Thyroid gland (tissue), 4 donors: ENCODE measurements around the gene SCYGR7. TPM values are rescaled to one million over a fixed set of nuclear protein-coding genes. Genes with fewer than 3 reads are reported as not detected.
A peak's percentile ranks its signal among the peaks of the same experiment; 100 is the strongest.

Experiments
- DNase-seq, 2 donors: peaks; one replicate each; pipeline ENCODE4 v3.0.0-alpha.2; 2019
- H3K27ac ChIP-seq, 3 donors: fragments of 200-600 bp; sonication (generic); 1 replicate in 2 of 3; 2 replicates in 1 of 3; pipeline ENCODE4 v1.5.1; 2016 to 2019; ENCODE audit warnings: mild to moderate bottlenecking in 1 of 3, moderate library complexity in 1 of 3
- H3K27me3 ChIP-seq: fragments of 200-600 bp; sonication (generic); one replicate; pipeline ENCODE4 v1.5.1; 2019
- H3K36me3 ChIP-seq, 2 donors: fragments of 200-600 bp; sonication (generic); one replicate each; pipeline ENCODE4 v1.5.1; 2016 to 2019
- H3K4me1 ChIP-seq, 2 donors: fragments of 200-600 bp; sonication (generic); one replicate each; pipeline ENCODE4 v1.5.1; 2017 to 2019
- H3K4me3 ChIP-seq, 3 donors: fragments of 200-600 bp; sonication (generic); replicated peaks in 1 of 3; 1 replicate in 2 of 3; 2 replicates in 1 of 3; pipeline ENCODE4 v1.5.1; 2016; ENCODE audit warnings: mild to moderate bottlenecking in 1 of 3
- H3K9me3 ChIP-seq: fragments of 200-600 bp; sonication (generic); one replicate; pipeline ENCODE4 v1.5.1; 2017
- CTCF ChIP-seq, 6 experiments: fragments of 200-600 bp in 3 of 6; fragments of 450-650 bp in 3 of 6; sonication (generic) in 3 of 6; IDR thresholded peaks; one replicate each; pipeline ENCODE4 v1.5.1; 2016 to 2019; ENCODE audit warnings: antibody characterized with exemption in 6 of 6, mild to moderate bottlenecking in 2 of 6, inconsistent platforms in 1 of 6, moderate library complexity in 1 of 6
- POLR2A ChIP-seq, 2 donors: fragments of 450-650 bp; IDR thresholded peaks; one replicate each; pipeline ENCODE4 v1.6.1; 2017; ENCODE audit warnings: antibody characterized with exemption in 2 of 2, mild to moderate bottlenecking in 2 of 2, moderate library complexity in 1 of 2
- WGBS, 2 donors: methylation state at CpG; one replicate each; pipeline ENCODE4 v1.1.5; 2017; 5-methylcytosine and 5-hydroxymethylcytosine counted together
- intact Hi-C: fragments of 100-400 bp; cut with DNase I; formaldehyde crosslinking; loops from one replicate; pipeline ENCODE4 v1.15.1; 2023
- total RNA-seq, 4 donors: library from RNA; depleted of rRNA; stranded (reverse); fragments of >200 nt; gene quantifications; one replicate each; pipeline ENCODE4 v1.2.3, GENCODE V29; 2016

SCYGR7 gene
- total RNA-seq, 4 donors from 2014 or later, result not detected

GRCh38 chr2:227759411-227760118 is 31.4 kb downstream of the SCYGR7 start:
- 61 to 64% methylated on average over 13 of the region's 13 CpGs for WGBS, 2 donors
- no peaks in the 10 kb centered on the region for H3K9me3 ChIP-seq
- intact Hi-C loops, result loop anchor here (10.0 kb wide), 1 partner anchor 345 kb away; no protein-coding TSS in a partner anchor
- H3K4me3 ChIP-seq, result no peak overlapping the region
- no peaks in the 10 kb centered on the region for H3K36me3 ChIP-seq
- no peaks in the 10 kb centered on the region for H3K27me3 ChIP-seq
- H3K27ac ChIP-seq, result no peak overlapping the region
- peak in 1 of 2 donors; percentile 15 for DNase-seq
- TF ChIP-seq CTCF (IDR thresholded peaks at IDR 0.05) (no peak), POLR2A (IDR thresholded peaks at IDR 0.05) (no peak)
- H3K4me1 ChIP-seq, result no peaks in the 10 kb centered on the region

GRCh38 chr2:227761740-227762476 is 33.8 kb downstream of the SCYGR7 start:
- H3K9me3 ChIP-seq, result no peaks in the 10 kb centered on the region
- no peaks in the 10 kb centered on the region for H3K36me3 ChIP-seq
- DNase-seq, result no peak
- peaks cover 0 to 3% of the 10 kb centered on the region in 2 donors for H3K4me1 ChIP-seq
- no peaks in the 10 kb centered on the region for H3K27me3 ChIP-seq
- TF ChIP-seq CTCF (IDR thresholded peaks at IDR 0.05) (no peak), POLR2A (IDR thresholded peaks at IDR 0.05) (no peak)
- no peak overlapping the region for H3K4me3 ChIP-seq
- WGBS, 2 donors, result 77 to 82% methylated on average over 6 of the region's 6 CpGs
- H3K27ac ChIP-seq, result no peak overlapping the region
- intact Hi-C loops, result loop anchor here (10.0 kb wide), 1 partner anchor 347 kb away; no protein-coding TSS in a partner anchor

GRCh38 chr2:227765788-227766372 is 37.7 kb downstream of the SCYGR7 start:
- peak overlapping the region in 1 of 3 donors; percentile 7 for H3K27ac ChIP-seq
- H3K9me3 ChIP-seq, result no peaks in the 10 kb centered on the region
- intact Hi-C loops, result loop anchor here (5.0 to 10.0 kb wide), 2 partner anchors 109 to 351 kb away; no protein-coding TSS in a partner anchor
- 54 to 56% methylated on average over 4 of the region's 4 CpGs for WGBS, 2 donors
- H3K27me3 ChIP-seq, result no peaks in the 10 kb centered on the region
- H3K4me1 ChIP-seq, result peaks cover 0 to 3% of the 10 kb centered on the region in 2 donors
- no peak overlapping the region for H3K4me3 ChIP-seq
- DNase-seq, result no peak
- H3K36me3 ChIP-seq, result no peaks in the 10 kb centered on the region
- no peak for TF ChIP-seq CTCF (IDR thresholded peaks at IDR 0.05)
- no peak for TF ChIP-seq POLR2A (IDR thresholded peaks at IDR 0.05)

GRCh38 chr2:227766373-227766883 is 38.3 kb downstream of the SCYGR7 start:
- Histone ChIP-seq H3K9me3 (no peaks in the 10 kb centered on the region), H3K27ac (no peak overlapping the region), H3K36me3 (no peaks in the 10 kb centered on the region), H3K4me3 (no peak overlapping the region), H3K27me3 (no peaks in the 10 kb centered on the region), H3K4me1 (peaks cover 0 to 3% of the 10 kb centered on the region in 2 donors)
- DNase-seq, result peak; percentile 78 to 82
- 24 to 27% methylated on average over 11 of the region's 11 CpGs for WGBS, 2 donors
- intact Hi-C loops, result loop anchor here (5.0 to 10.0 kb wide), 2 partner anchors 109 to 352 kb away; no protein-coding TSS in a partner anchor
- peak; percentile 61 to 88 (median 78) for TF ChIP-seq CTCF (IDR thresholded peaks at IDR 0.05)
- no peak for TF ChIP-seq POLR2A (IDR thresholded peaks at IDR 0.05)
